ENCODE measurements around the gene ZNF385D.

DNA sequence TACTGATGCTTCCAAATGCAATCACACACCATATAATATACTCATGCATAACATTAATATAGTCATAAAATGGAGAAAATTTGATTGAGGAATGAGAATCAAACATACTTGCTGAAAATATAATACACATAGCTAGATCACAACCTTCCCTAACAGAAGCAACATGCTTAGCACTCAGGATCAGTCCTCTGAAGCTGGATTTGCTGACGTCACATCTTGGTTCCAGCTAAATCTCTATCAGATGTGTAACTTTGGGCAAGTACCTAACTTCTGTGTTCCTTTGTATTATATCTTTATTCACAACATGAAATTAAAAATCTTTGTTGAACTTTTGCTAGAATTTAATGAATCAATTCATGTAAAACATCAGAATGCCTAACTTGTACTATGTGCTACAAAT lies 263.5 kb downstream of the ZNF385D start:
- TF ChIP-seq, protein P1, sequence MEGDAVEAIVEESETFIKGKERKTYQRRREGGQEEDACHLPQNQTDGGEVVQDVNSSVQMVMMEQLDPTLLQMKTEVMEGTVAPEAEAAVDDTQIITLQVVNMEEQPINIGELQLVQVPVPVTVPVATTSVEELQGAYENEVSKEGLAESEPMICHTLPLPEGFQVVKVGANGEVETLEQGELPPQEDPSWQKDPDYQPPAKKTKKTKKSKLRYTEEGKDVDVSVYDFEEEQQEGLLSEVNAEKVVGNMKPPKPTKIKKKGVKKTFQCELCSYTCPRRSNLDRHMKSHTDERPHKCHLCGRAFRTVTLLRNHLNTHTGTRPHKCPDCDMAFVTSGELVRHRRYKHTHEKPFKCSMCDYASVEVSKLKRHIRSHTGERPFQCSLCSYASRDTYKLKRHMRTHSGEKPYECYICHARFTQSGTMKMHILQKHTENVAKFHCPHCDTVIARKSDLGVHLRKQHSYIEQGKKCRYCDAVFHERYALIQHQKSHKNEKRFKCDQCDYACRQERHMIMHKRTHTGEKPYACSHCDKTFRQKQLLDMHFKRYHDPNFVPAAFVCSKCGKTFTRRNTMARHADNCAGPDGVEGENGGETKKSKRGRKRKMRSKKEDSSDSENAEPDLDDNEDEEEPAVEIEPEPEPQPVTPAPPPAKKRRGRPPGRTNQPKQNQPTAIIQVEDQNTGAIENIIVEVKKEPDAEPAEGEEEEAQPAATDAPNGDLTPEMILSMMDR (IDR thresholded peaks at IDR 0.05 in 4 of 5, conservative IDR thresholded peaks at IDR 0.05 in 1 of 5) = no peak
- TF ChIP-seq POLR2A (IDR thresholded peaks at IDR 0.05) = no peak

All from gastrocnemius medialis (tissue), 4 donors.